SK-N-SH treated with all-trans-retinoic acid at 6 μM for 48 hours (cell line): ENCODE data around the gene FMN1.
A peak's percentile ranks its signal among the peaks of the same experiment; 100 is the strongest.

Source experiments
- ATAC-seq: fragments of 200-7000 bp; cut with Tn5 transposase; 3 replicates; pipeline ENCODE4 v1.9.1; 2020; ENCODE audit warnings: mild to moderate bottlenecking, moderate library complexity
- ARNTL ChIP-seq: fragments of 450-650 bp; formaldehyde crosslinking; IDR thresholded peaks from 2 replicates; pipeline ENCODE4 v1.5.0; 2020; ENCODE audit warnings: low read depth, mild to moderate bottlenecking, moderate library complexity, borderline replicate concordance
- CREB5 ChIP-seq: fragments of 250-450 bp; sonication (Bioruptor Pico); IDR thresholded peaks from 2 replicates; pipeline ENCODE4 v1.5.1; 2020; ENCODE audit warnings: low read depth, mild to moderate bottlenecking, moderate library complexity
- CSDC2 ChIP-seq: fragments of 250-450 bp; sonication (Bioruptor Pico); IDR thresholded peaks from 2 replicates; pipeline ENCODE4 v1.5.0; 2020; ENCODE audit warnings: mild to moderate bottlenecking, moderate library complexity
- ESRRG ChIP-seq: fragments of 250-450 bp; sonication (Bioruptor Pico); IDR thresholded peaks from 2 replicates; pipeline ENCODE4 v1.6.1; 2021; ENCODE audit warnings: mild to moderate bottlenecking
- GLIS3 ChIP-seq: fragments of 250-450 bp; sonication (Bioruptor Pico); IDR thresholded peaks from 2 replicates; pipeline ENCODE4 v1.5.0; 2020; ENCODE audit warnings: mild to moderate bottlenecking, moderate library complexity
- ISL1 ChIP-seq: fragments of 250-450 bp; sonication (Bioruptor Pico); IDR thresholded peaks from 2 replicates; pipeline ENCODE4 v2.1.2; 2022; ENCODE audit warnings: mild to moderate bottlenecking, moderate library complexity
- PATZ1 ChIP-seq: fragments of 250-450 bp; sonication (Bioruptor Pico); IDR thresholded peaks from 2 replicates; pipeline ENCODE4 v1.8.0; 2020; ENCODE audit warnings: mild to moderate bottlenecking, moderate library complexity, borderline replicate concordance
- POU6F1 ChIP-seq: fragments of 250-450 bp; sonication (Bioruptor Pico); IDR thresholded peaks from 2 replicates; pipeline ENCODE4 v1.8.0; 2021; ENCODE audit warnings: low read depth, mild to moderate bottlenecking, moderate library complexity, borderline replicate concordance
- PPARA ChIP-seq: fragments of 250-450 bp; sonication (Bioruptor Pico); IDR thresholded peaks from 2 replicates; pipeline ENCODE4 v1.5.0; 2020; ENCODE audit warnings: mild to moderate bottlenecking, borderline replicate concordance
- SNAI2 ChIP-seq: fragments of 250-450 bp; sonication (Bioruptor Pico); IDR thresholded peaks from 2 replicates; pipeline ENCODE4 v1.5.0; 2020; ENCODE audit warnings: mild to moderate bottlenecking, moderate library complexity
- TCF4 ChIP-seq: fragments of 250-450 bp; sonication (Bioruptor Pico); IDR thresholded peaks from 2 replicates; pipeline ENCODE4 v1.8.0; 2021; ENCODE audit warnings: mild to moderate bottlenecking, moderate library complexity, borderline replicate concordance
- ZFP3 ChIP-seq: fragments of 250-450 bp; sonication (Bioruptor Pico); IDR thresholded peaks from 2 replicates; pipeline ENCODE4 v1.5.0; 2020; ENCODE audit warnings: mild to moderate bottlenecking, moderate library complexity
- ZFP30 ChIP-seq: fragments of 450-650 bp; formaldehyde crosslinking; IDR thresholded peaks from 2 replicates; pipeline ENCODE4 v1.5.0; 2022; ENCODE audit warnings: mild to moderate bottlenecking, moderate library complexity
- ZNF8 ChIP-seq: fragments of 450-650 bp; formaldehyde crosslinking; IDR thresholded peaks from 2 replicates; pipeline ENCODE4 v1.5.0; 2020; ENCODE audit warnings: mild to moderate bottlenecking, moderate library complexity
- TF ChIP-seq, protein P1 (sequence below): fragments of 250-450 bp; sonication (Bioruptor Pico); IDR thresholded peaks from 2 replicates; pipeline ENCODE4 v1.5.0; 2020; ENCODE audit warnings: mild to moderate bottlenecking, moderate library complexity

FMN1 gene

DNA sequence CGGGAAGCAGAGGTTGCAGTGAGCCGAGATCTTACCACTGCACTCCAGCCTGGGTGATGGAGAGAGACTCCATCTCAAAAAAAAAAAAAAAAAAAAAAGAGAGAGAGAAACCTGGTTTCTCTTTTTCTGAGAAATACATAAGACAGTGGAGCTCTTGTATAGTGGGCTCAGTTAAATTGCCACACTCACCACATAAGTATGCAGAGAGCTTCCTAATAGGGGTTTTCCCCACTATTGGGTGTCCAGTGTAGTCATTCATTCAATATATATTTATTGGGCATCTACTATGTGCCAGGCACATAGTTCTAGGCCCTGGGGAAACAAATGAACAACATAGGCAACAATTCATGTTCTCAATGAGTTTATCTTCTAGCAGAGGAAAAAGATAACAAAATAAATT, 48.9 kb upstream of the FMN1 start (continued):
- TF ChIP-seq, protein P1, sequence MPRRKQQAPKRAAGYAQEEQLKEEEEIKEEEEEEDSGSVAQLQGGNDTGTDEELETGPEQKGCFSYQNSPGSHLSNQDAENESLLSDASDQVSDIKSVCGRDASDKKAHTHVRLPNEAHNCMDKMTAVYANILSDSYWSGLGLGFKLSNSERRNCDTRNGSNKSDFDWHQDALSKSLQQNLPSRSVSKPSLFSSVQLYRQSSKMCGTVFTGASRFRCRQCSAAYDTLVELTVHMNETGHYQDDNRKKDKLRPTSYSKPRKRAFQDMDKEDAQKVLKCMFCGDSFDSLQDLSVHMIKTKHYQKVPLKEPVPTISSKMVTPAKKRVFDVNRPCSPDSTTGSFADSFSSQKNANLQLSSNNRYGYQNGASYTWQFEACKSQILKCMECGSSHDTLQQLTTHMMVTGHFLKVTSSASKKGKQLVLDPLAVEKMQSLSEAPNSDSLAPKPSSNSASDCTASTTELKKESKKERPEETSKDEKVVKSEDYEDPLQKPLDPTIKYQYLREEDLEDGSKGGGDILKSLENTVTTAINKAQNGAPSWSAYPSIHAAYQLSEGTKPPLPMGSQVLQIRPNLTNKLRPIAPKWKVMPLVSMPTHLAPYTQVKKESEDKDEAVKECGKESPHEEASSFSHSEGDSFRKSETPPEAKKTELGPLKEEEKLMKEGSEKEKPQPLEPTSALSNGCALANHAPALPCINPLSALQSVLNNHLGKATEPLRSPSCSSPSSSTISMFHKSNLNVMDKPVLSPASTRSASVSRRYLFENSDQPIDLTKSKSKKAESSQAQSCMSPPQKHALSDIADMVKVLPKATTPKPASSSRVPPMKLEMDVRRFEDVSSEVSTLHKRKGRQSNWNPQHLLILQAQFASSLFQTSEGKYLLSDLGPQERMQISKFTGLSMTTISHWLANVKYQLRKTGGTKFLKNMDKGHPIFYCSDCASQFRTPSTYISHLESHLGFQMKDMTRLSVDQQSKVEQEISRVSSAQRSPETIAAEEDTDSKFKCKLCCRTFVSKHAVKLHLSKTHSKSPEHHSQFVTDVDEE: no peak
- TF ChIP-seq CSDC2 (CRISPR knock-in tag) (no peak), PPARA (CRISPR knock-in tag) (no peak), TCF4 (CRISPR knock-in tag) (no peak), SNAI2 (CRISPR knock-in tag) (no peak)
- TF ChIP-seq, all 23 proteins: peak for 0

DNA sequence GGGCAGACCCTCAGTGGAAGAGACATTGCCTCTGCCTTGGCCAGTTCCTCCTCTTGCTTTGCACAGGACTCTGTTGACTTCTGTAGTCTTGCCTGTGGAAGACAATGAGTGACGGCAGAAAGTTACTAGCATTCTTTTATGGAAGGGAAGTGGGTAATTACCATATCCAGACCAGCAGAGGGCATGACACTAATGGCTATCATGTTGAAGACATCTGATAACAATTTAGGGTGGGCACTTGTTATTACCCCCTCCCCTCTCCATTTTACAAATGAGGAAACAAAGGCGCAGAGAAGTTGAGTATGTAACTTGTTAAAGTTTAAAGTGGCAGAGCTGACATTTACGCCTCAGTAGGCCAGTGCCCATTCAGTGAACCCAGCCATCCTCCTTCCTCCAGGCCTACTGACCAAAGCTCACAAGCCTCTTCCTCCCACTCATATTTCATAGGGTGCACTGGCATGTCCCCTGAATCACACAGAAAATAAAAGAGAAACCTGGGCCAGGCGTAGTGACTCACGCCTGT, 48.2 kb upstream of the FMN1 start:
- TF ChIP-seq TCF4 (CRISPR knock-in tag): no peak
- no peak for TF ChIP-seq ZNF8 (CRISPR knock-in tag)
- no peak for TF ChIP-seq ESRRG
- TF ChIP-seq PPARA (CRISPR knock-in tag): no peak
- TF ChIP-seq CREB5 (CRISPR knock-in tag): no peak
- TF ChIP-seq ZFP30 (CRISPR knock-in tag): no peak
- no peak for TF ChIP-seq GLIS3 (CRISPR knock-in tag)
- TF ChIP-seq, all 23 proteins: peak for 0
- peak; percentile 66 for ATAC-seq

GRCh38 chr15:33242165-33242564, 47.7 kb upstream of the FMN1 start:
- TF ChIP-seq ISL1 (CRISPR knock-in tag): peak; percentile 65
- TF ChIP-seq TCF4 (CRISPR knock-in tag): no peak
- TF ChIP-seq CREB5 (CRISPR knock-in tag): peak; percentile 57; the same call in 1 of the 2 replicates
- ATAC-seq: peak; percentile 81

GRCh38 chr15:33236841-33237509, 42.5 kb upstream of the FMN1 start:
- no peak for ATAC-seq

More at GRCh38 chr15:33236841-33237509, 42.5 kb upstream of the FMN1 start:
- TF ChIP-seq POU6F1 (CRISPR knock-in tag): no peak
- no peak for TF ChIP-seq ZFP3 (CRISPR knock-in tag)
- TF ChIP-seq PATZ1 (CRISPR knock-in tag): no peak
- TF ChIP-seq ARNTL (CRISPR knock-in tag): no peak
- TF ChIP-seq, protein P1: no peak
- TF ChIP-seq TCF4 (CRISPR knock-in tag): no peak
